WERI-Rb-1 (cell line): Measurements from ENCODE around the gene SEZ6.
A peak's percentile ranks its signal among the peaks of the same experiment; 100 is the strongest.

Experiments
- DNase-seq: peaks from one replicate; pipeline ENCODE4 v3.0.0-alpha.2; 2020
- H3K27ac ChIP-seq: fragments of 250-450 bp; sonication (Bioruptor Pico); 2 replicates; pipeline ENCODE4 v1.5.1; 2020; ENCODE audit warnings: mild to moderate bottlenecking, moderate library complexity
- H3K27me3 ChIP-seq: fragments of 250-450 bp; sonication (Bioruptor Pico); 2 replicates; pipeline ENCODE4 v1.5.1; 2021; ENCODE audit warnings: mild to moderate bottlenecking, low read depth, moderate library complexity; ENCODE audit not compliant: insufficient read depth, severe bottlenecking
- H3K36me3 ChIP-seq: fragments of 250-450 bp; sonication (Bioruptor Pico); 2 replicates; pipeline ENCODE4 v1.5.1; 2020; ENCODE audit warnings: mild to moderate bottlenecking, moderate library complexity
- H3K4me3 ChIP-seq: 2 replicates; pipeline ENCODE4 v1.5.1; 2011; ENCODE audit warnings: low read depth, mild to moderate bottlenecking, control low read depth, low read length
- H3K9me3 ChIP-seq: fragments of 250-450 bp; sonication (Bioruptor Pico); 2 replicates; pipeline ENCODE4 v1.5.1; 2021; ENCODE audit warnings: mild to moderate bottlenecking, moderate library complexity; ENCODE audit not compliant: severe bottlenecking
- TF ChIP-seq, protein P1 (sequence below): IDR thresholded peaks from 2 replicates; pipeline ENCODE4 v1.5.1; 2011; ENCODE audit warnings: low read depth, mild to moderate bottlenecking, control low read depth, inconsistent platforms, low read length

SEZ6 gene

DNA sequence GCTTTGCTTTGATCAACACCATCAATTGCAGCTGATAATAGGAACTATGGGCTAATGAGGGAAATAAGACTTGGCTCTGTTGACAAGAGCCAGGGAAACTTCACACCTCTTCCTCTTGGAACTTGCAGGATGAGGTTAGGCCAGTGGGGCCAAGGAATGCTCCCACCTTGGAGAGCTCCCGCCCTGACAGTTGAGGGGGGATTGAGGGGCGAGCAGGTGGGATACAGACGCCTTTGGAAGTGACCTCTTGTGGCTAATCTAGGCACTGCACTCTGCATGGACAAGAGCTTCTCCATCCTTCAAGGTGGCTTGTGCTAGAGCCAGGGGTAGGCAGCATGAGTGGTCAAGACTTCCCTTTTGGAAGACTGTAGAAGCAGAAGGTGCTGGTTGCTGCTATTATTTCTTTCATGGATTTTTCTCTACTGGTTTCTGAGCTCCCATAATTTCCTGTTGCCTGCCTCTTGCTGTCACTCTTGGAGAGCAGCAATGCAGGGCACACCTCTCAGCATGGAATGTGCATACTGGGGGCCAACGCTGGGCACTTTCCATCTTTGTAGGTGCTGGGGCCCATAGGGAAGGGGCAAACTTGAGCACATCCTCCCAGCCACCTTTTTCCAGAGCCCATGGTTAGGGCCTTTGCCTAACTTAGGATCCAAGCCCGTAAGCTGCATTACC, 52.3 kb downstream of the SEZ6 start:
- TF ChIP-seq, protein P1, sequence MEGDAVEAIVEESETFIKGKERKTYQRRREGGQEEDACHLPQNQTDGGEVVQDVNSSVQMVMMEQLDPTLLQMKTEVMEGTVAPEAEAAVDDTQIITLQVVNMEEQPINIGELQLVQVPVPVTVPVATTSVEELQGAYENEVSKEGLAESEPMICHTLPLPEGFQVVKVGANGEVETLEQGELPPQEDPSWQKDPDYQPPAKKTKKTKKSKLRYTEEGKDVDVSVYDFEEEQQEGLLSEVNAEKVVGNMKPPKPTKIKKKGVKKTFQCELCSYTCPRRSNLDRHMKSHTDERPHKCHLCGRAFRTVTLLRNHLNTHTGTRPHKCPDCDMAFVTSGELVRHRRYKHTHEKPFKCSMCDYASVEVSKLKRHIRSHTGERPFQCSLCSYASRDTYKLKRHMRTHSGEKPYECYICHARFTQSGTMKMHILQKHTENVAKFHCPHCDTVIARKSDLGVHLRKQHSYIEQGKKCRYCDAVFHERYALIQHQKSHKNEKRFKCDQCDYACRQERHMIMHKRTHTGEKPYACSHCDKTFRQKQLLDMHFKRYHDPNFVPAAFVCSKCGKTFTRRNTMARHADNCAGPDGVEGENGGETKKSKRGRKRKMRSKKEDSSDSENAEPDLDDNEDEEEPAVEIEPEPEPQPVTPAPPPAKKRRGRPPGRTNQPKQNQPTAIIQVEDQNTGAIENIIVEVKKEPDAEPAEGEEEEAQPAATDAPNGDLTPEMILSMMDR = peak; percentile 93
- DNase-seq = peak; percentile 72
- H3K4me3 ChIP-seq = no peak overlapping the region

DNA sequence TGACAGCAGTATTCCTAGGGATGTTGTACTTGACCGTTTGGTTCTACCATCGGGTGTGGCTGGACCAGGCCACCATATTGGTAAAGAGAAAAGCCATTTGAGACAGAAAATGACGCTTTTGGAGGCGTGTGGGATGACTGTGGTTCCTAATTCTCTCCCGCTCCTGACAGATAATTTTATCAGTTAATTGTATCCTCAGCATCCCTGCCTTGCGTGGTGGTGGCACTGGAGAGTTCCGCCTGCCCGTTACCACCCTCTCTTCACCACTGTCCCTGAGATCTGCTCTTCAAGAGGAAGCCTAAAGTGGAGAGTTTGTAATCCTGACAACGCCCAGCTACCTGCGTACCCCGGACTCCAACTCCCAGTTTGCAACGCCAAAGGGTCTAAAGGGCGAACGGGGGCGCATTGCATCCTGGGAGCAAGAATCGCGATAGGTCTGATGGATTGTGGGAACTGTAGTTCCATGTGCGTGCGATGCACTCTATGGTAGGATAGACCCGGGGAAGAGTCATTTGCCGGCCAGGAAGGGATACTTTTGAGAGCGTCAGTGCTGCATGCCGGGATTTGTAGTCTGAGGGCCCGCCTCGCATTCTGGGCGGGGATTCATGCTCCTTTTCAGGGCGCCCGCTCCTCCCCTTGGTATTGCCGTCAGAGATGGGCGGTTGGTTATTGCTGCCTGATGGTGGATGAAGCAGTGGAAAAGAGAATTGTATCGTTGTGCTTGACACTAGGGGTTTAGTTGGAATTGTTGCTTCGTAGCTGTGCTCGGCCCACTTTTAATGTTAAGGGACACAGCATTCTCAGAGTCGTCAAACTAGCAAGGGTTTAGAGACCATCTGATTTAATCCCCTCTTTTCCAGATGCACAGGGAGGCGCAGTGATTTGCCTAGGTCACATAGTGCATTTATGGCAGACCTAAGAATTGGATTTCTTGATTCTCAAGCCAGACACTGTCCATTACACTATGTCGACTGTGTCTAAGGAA, 53.5 kb downstream of the SEZ6 start:
- Histone ChIP-seq H3K4me3 (peak overlapping the region; percentile 95), H3K9me3 (no peaks in the 10 kb centered on the region), H3K36me3 (peaks cover 40% of the 10 kb centered on the region), H3K27me3 (no peaks in the 10 kb centered on the region), H3K27ac (peak overlapping the region; percentile 95)
- TF ChIP-seq, protein P1 = no peak
- peak; percentile 97 for DNase-seq

More for the DNA sequence above, 52.3 kb downstream of the SEZ6 start:
- H3K27me3 ChIP-seq = no peaks in the 10 kb centered on the region
- H3K36me3 ChIP-seq = peaks cover 38% of the 10 kb centered on the region
- no peak overlapping the region for H3K27ac ChIP-seq
- H3K9me3 ChIP-seq = no peaks in the 10 kb centered on the region

DNA sequence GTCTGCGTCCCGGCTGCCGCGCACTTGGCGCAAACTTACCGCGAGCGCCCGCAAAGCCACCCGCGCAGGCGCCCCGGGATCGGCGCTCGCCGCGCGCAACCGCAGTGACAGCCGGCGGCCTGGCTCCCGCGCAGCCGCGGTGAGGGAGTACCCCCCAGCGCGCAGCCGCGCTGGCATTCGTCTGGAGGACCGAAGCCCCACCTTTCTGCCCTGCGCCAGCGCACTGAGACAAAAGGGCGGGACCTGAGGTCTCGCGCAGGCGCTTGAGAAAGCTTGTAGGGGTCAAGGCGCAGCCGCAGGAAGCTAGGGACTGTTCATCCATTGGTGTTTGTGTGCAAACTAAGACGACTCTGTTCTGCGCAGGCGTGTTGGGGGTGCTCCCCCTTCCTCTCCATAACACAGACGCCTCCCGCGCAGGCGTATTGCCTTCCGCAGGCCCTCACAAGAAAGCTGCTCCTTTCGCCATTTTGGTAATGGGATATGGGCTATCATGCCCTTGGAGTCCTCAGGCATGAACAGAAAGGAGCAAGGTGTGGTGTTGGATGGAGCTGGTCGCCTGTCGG, 54.3 kb downstream of the SEZ6 start, which contains the start of gene PHF12:
Gene PHF12, minus strand, starts transcription at position 91 of the 563 bp plus-strand sequence. CDS start 558 bp downstream, outside the sequence.
- peak; percentile 100 for DNase-seq
- H3K9me3 ChIP-seq = no peaks in the 10 kb centered on the region
- H3K4me3 ChIP-seq = peak within 1 kb of the TSS; percentile 95
- H3K27me3 ChIP-seq = no peaks in the 10 kb centered on the region
- peaks cover 38% of the 10 kb centered on the region for H3K36me3 ChIP-seq
- TF ChIP-seq, protein P1 = no peak
- peak within 1 kb of the TSS; percentile 95 for H3K27ac ChIP-seq

DNA sequence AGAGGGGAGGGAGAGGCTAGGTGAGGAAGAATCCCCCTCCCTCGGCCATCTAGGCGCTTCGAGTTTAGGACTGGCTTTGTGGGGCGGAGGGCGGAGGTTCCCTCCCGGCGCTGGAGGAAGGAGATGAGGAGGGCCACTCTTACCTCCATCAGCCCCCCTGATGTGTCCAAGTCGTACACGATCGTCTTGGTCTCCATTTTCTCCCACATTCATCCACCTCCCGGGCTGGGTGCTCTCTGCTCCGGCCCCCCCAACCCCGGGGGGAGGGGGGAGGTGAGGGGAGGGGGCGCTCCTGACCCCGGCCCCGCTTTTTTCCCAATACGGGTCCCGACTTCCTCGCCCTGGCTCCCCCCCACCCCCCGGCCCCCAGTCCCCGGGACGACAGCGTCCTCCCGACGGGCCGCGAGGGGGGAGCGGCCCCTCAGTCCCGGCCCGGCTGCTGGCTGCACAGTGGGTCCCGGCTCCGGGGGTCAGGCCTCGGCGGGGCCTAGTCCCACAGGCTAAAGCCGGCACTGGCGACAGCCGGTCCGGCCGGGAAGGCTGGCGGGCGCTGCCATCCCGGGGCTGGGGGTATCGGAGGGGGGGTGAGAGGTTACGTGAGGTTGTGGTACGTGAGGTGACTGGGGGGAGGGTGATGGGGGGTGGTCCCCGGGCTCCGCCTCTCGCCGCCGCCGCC, 54.9 kb downstream of the SEZ6 start:
- no peak for DNase-seq
- H3K36me3 ChIP-seq = peaks cover 41% of the 10 kb centered on the region
- peak overlapping the region; percentile 77 for H3K27ac ChIP-seq
- no peaks in the 10 kb centered on the region for H3K27me3 ChIP-seq
- TF ChIP-seq, protein P1 = no peak
- peak overlapping the region; percentile 91 for H3K4me3 ChIP-seq
- H3K9me3 ChIP-seq = no peaks in the 10 kb centered on the region

DNA sequence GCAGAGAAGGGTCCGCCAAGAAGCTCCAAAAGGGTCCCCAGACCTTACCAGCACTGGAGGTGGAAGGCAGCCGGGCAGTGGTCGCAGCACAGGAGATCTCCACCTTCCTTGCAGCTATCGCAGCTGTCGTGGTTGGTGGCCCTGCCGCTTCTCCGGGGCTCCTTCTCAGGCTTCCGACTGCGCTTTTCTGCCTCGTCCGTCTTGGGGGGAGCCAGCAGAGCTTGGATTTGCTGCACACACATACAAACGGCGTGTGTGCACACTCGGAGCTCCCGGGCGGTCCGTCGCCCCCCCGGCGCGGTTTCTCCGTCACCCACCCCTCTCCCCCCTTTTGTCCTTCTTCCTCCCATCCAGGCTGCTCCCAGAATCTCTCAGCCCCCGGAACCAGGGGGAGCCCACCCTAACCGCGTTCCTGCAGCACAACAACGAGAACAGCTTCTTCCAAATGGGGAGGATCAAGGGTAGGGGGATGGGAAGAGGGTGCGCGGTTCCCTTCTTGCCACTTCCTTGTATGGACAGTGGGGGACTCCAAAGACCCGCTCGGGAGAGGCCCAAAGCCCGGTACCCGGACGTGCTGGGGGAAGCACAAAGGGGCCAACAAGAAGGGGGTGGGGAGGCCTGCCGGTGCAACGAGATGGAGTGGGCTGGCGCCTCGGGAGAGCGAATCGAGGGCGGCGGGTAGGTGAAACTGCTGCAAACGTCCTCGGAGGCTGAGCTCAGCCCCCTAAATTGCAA, 55.6 kb downstream of the SEZ6 start:
- Histone ChIP-seq H3K4me3 (peak overlapping the region; percentile 91), H3K36me3 (peaks cover 42% of the 10 kb centered on the region), H3K27me3 (no peaks in the 10 kb centered on the region), H3K27ac (peak overlapping the region; percentile 77), H3K9me3 (no peaks in the 10 kb centered on the region)
- peak; percentile 69 for DNase-seq
- TF ChIP-seq, protein P1 = no peak
